OCI-LY7 (cell line): Measurements from ENCODE around the gene ZNF518A.

ENCODE experiments used
- CTCF ChIP-seq: fragments of 200-600 bp; sonication (generic); conservative IDR thresholded peaks from 2 replicates; pipeline ENCODE4 v1.5.1; 2014; ENCODE audit warnings: mild to moderate bottlenecking, antibody characterized with exemption, low read length, moderate library complexity, mixed read lengths
- EZH2phosphoT487 ChIP-seq: fragments of 200-600 bp; sonication (generic); IDR thresholded peaks from 2 replicates; pipeline ENCODE4 v1.6.1; 2018; ENCODE audit warnings: low read depth, borderline replicate concordance, mild to moderate bottlenecking, mixed run types, antibody characterized with exemption, low read length, moderate library complexity, mixed read lengths

GRCh38 chr10:96201525-96201924 lies 71.4 kb downstream of the ZNF518A start:
- TF ChIP-seq CTCF (no peak), EZH2phosphoT487 (no peak)
